HepG2 (cell line): ENCODE data around the gene MOGAT3. TPM values are rescaled to one million over a fixed set of nuclear protein-coding genes. Genes with fewer than 3 reads are reported as not detected.

Experiments
- AHDC1 ChIP-seq: sonication (generic); formaldehyde crosslinking; IDR thresholded peaks from 2 replicates; pipeline ENCODE4 v1.5.1; 2020; ENCODE audit warnings: mild to moderate bottlenecking, missing genetic modification reagents, borderline replicate concordance
- ATRX ChIP-seq: sonication (generic); formaldehyde crosslinking; IDR thresholded peaks from 2 replicates; pipeline ENCODE4 v1.4.0; 2020; ENCODE audit warnings: missing genetic modification reagents, borderline replicate concordance
- GRHL1 ChIP-seq: sonication (generic); formaldehyde crosslinking; conservative IDR thresholded peaks from 2 replicates; pipeline ENCODE4 v1.8.0; 2022; ENCODE audit warnings: missing genetic modification reagents
- HOXA3 ChIP-seq: sonication (generic); formaldehyde crosslinking; IDR thresholded peaks from 2 replicates; pipeline ENCODE4 v1.5.0; 2020; ENCODE audit warnings: missing genetic modification reagents
- KLF15 ChIP-seq: sonication (generic); formaldehyde crosslinking; IDR thresholded peaks from 2 replicates; pipeline ENCODE4 v1.8.1; 2023; ENCODE audit warnings: borderline replicate concordance, mild to moderate bottlenecking, inconsistent platforms, missing genetic modification reagents, mixed read lengths
- MAFK ChIP-seq, 2 experiments: IDR thresholded peaks in 1 of 2; conservative IDR thresholded peaks in 1 of 2; 2 replicates each; pipeline ENCODE4 v1.6.1; 2011; ENCODE audit warnings: improper control_type of control experiment in 2 of 2, low read length in 2 of 2
- NCOR1 ChIP-seq: fragments of 200-600 bp; sonication (generic); IDR thresholded peaks from 2 replicates; pipeline ENCODE4 v1.7.0; 2017; ENCODE audit warnings: antibody characterized with exemption, low read length, borderline replicate concordance
- NFIC ChIP-seq: IDR thresholded peaks from 2 replicates; pipeline ENCODE4 v1.6.1; 2012; ENCODE audit warnings: mild to moderate bottlenecking, low read length, inconsistent platforms
- ONECUT2 ChIP-seq: sonication (generic); formaldehyde crosslinking; IDR thresholded peaks from 2 replicates; pipeline ENCODE4 v1.4.0; 2020; ENCODE audit warnings: missing genetic modification reagents
- SP1 ChIP-seq, 2 experiments: fragments of 450-650 bp in 1 of 2; sonication (generic) in 1 of 2; formaldehyde crosslinking in 1 of 2; IDR thresholded peaks; 2 replicates each; pipeline versions ENCODE4 v1.4.0 to v1.6.1; 2016 to 2020; ENCODE audit warnings: missing genetic modification reagents in 1 of 2
- ZNF281 ChIP-seq: sonication (generic); formaldehyde crosslinking; IDR thresholded peaks from 2 replicates; pipeline ENCODE4 v1.4.0; 2020; ENCODE audit warnings: missing genetic modification reagents, borderline replicate concordance
- ZNF772 ChIP-seq: sonication (generic); formaldehyde crosslinking; IDR thresholded peaks from 2 replicates; pipeline ENCODE4 v1.5.0; 2020; ENCODE audit warnings: mild to moderate bottlenecking, missing genetic modification reagents
- ZNF850 ChIP-seq: sonication (generic); formaldehyde crosslinking; conservative IDR thresholded peaks from 2 replicates; pipeline ENCODE4 v1.9.0; 2021; ENCODE audit warnings: mild to moderate bottlenecking, missing genetic modification reagents
- polyA plus RNA-seq, 8 experiments: library from polyadenylated mRNA; depleted of rRNA in 3 of 8; stranded (reverse) in 7 of 8; unstranded in 1 of 8; fragments of >200 nt; fragmentation: Illumina TruSeq in 4 of 8; extraction: Trizol in 4 of 8; gene quantifications; 2 replicates each; pipeline versions ENCODE4 v1.2.1 to v1.2.3, GENCODE V29; 2011 to 2016; ENCODE audit warnings: low read depth in 4 of 8, missing spikeins in 1 of 8, mixed read lengths in 1 of 8; ENCODE audit not compliant: insufficient read depth in 1 of 8
- total RNA-seq, 5 experiments: library from RNA; depleted of rRNA; stranded (reverse); fragments of >200 nt; fragmentation: Illumina TruSeq; extraction: Trizol; gene quantifications; 2 replicates each; pipeline ENCODE4 v1.2.3, GENCODE V29; 2016; ENCODE audit warnings: low read depth in 1 of 5
- TF ChIP-seq, protein P1 (sequence below): sonication (generic); formaldehyde crosslinking; IDR thresholded peaks from 2 replicates; pipeline ENCODE4 v1.5.1; 2020; ENCODE audit warnings: mild to moderate bottlenecking, missing genetic modification reagents

Gene MOGAT3
- total and polyA plus RNA-seq, 2 of the 13 experiments (the other 11 are each of a cell fraction or from before 2014, with no cell fraction given) = 22.5 to 30.5 TPM

GRCh38 chr7:101237206-101238067 lies 36.6 kb upstream of the MOGAT3 start, which contains the start of gene CLDN15 (continued):
- TF ChIP-seq ZNF850 (CRISPR knock-in tag) (no peak), SP1 (IDR thresholded peaks at IDR 0.05) (no peak), SP1 (CRISPR knock-in tag; IDR thresholded peaks at IDR 0.05) (no peak), HOXA3 (CRISPR knock-in tag) (no peak; the same call in 1 of the 2 replicates), NCOR1 (0 out of 2 replicates have a peak, but pooled peaks have one; percentile 42), ZNF281 (CRISPR knock-in tag) (peak; percentile 86), MAFK (conservative IDR thresholded peaks at IDR 0.05 in 1 of 2, IDR thresholded peaks at IDR 0.05 in 1 of 2; ENCODE audit: low read length in 2 of 2) (no peak), GRHL1 (CRISPR knock-in tag) (no peak), ONECUT2 (CRISPR knock-in tag) (no peak), KLF15 (CRISPR knock-in tag) (no peak), NFIC (no peak), ZNF772 (no peak), ATRX (no peak), AHDC1 (CRISPR knock-in tag) (no peak)
- TF ChIP-seq, protein P1, sequence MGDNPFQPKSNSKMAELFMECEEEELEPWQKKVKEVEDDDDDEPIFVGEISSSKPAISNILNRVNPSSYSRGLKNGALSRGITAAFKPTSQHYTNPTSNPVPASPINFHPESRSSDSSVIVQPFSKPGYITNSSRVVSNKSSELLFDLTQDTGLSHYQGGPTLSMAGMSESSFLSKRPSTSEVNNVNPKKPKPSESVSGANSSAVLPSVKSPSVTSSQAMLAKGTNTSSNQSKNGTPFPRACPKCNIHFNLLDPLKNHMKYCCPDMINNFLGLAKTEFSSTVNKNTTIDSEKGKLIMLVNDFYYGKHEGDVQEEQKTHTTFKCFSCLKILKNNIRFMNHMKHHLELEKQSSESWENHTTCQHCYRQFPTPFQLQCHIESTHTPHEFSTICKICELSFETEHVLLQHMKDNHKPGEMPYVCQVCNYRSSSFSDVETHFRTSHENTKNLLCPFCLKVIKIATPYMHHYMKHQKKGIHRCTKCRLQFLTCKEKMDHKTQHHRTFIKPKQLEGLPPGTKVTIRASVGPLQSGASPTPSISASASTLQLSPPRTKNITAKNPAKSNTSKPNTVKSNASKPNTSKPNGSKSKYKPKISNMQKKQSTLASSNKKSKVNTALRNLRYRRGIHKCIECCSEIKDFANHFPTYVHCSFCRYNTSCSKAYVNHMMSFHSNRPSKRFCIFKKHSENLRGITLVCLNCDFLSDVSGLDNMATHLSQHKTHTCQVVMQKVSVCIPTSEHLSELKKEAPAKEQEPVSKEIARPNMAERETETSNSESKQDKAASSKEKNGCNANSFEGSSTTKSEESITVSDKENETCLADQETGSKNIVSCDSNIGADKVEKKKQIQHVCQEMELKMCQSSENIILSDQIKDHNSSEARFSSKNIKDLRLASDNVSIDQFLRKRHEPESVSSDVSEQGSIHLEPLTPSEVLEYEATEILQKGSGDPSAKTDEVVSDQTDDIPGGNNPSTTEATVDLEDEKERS (CRISPR knock-in tag) = no peak
